HEK293 (cell line): ENCODE measurements around the gene CCDC51.

ENCODE experiments used
- CTCF ChIA-PET: fragments of 350-600 bp; formaldehyde crosslinking; extraction: SDS; loops from one replicate; lab custom pipeline; 2021; ENCODE audit warnings: antibody characterized with exemption; lab: Yijun Ruan, JAX
- POLR2A ChIA-PET: fragments of 300-600 bp; formaldehyde crosslinking; extraction: SDS; loops from one replicate; lab custom pipeline; 2020; ENCODE audit warnings: antibody characterized with exemption, inconsistent platforms; lab: Yijun Ruan, JAX
- H3K27ac ChIP-seq: fragments of 200-500 bp; sonication (Bioruptor generic); 2 replicates; pipeline ENCODE4 v1.5.1; 2014; ENCODE audit warnings: low read depth, low read length, control low read depth, inconsistent platforms; ENCODE audit errors: extremely low read depth
- H3K36me3 ChIP-seq, 2 experiments: fragments of 200-500 bp in 1 of 2; sonication (Bioruptor generic) in 1 of 2; 1 replicate in 1 of 2; 2 replicates in 1 of 2; pipeline ENCODE4 v1.5.1; 2014 to 2017; ENCODE audit warnings: inconsistent platforms in 2 of 2, low read length in 2 of 2; ENCODE audit not compliant: control insufficient read depth in 2 of 2, insufficient read depth in 1 of 2
- H3K4me1 ChIP-seq: fragments of 200-500 bp; sonication (Bioruptor generic); 2 replicates; pipeline ENCODE4 v1.5.1; 2014; ENCODE audit warnings: mild to moderate bottlenecking, low read length, inconsistent platforms; ENCODE audit not compliant: control insufficient read depth, insufficient read depth
- H3K4me3 ChIP-seq: 2 replicates; pipeline ENCODE4 v1.5.1; 2011; ENCODE audit warnings: low read depth, mild to moderate bottlenecking, control low read depth, low read length, moderate library complexity
- H3K9me3 ChIP-seq: fragments of 200-500 bp; sonication (Bioruptor generic); 2 replicates; pipeline ENCODE4 v1.5.1; 2014; ENCODE audit warnings: low read depth, low read length, inconsistent platforms; ENCODE audit not compliant: control insufficient read depth, insufficient read depth
- GLI4 ChIP-seq: fragments of 450-650 bp; formaldehyde crosslinking; IDR thresholded peaks from 2 replicates; pipeline ENCODE4 v1.5.1; 2016; ENCODE audit warnings: missing biosample characterization, missing genetic modification characterization
- KLF7 ChIP-seq: fragments of 450-650 bp; formaldehyde crosslinking; IDR thresholded peaks from 2 replicates; pipeline ENCODE4 v1.5.1; 2016; ENCODE audit warnings: missing biosample characterization, missing genetic modification characterization, borderline replicate concordance
- KLF8 ChIP-seq: fragments of 450-650 bp; formaldehyde crosslinking; IDR thresholded peaks from 2 replicates; pipeline ENCODE4 v1.5.1; 2016; ENCODE audit warnings: missing biosample characterization, missing genetic modification characterization
- MYNN ChIP-seq: fragments of 450-650 bp; formaldehyde crosslinking; IDR thresholded peaks from 2 replicates; pipeline ENCODE4 v1.5.1; 2016; ENCODE audit warnings: missing biosample characterization, missing genetic modification characterization, borderline replicate concordance
- OVOL3 ChIP-seq: fragments of 450-650 bp; formaldehyde crosslinking; IDR thresholded peaks from 2 replicates; pipeline ENCODE4 v1.5.1; 2016; ENCODE audit warnings: missing biosample characterization, missing genetic modification characterization
- PRDM2 ChIP-seq: fragments of 450-650 bp; formaldehyde crosslinking; IDR thresholded peaks from 2 replicates; pipeline ENCODE4 v1.5.1; 2016; ENCODE audit warnings: missing biosample characterization, missing genetic modification characterization, borderline replicate concordance
- REPIN1 ChIP-seq: fragments of 450-650 bp; formaldehyde crosslinking; IDR thresholded peaks from 2 replicates; pipeline ENCODE4 v1.5.1; 2017; ENCODE audit warnings: missing biosample characterization, missing genetic modification characterization, low read depth
- SP3 ChIP-seq: fragments of 450-650 bp; formaldehyde crosslinking; IDR thresholded peaks from 2 replicates; pipeline ENCODE4 v1.5.1; 2016; ENCODE audit warnings: missing biosample characterization, missing genetic modification characterization
- ZBTB21 ChIP-seq: fragments of 450-650 bp; formaldehyde crosslinking; IDR thresholded peaks from 2 replicates; pipeline ENCODE4 v1.5.1; 2017; ENCODE audit warnings: missing biosample characterization, missing genetic modification characterization
- ZBTB26 ChIP-seq: fragments of 450-650 bp; formaldehyde crosslinking; optimal IDR thresholded peaks from 2 replicates; pipeline ENCODE3; 2016; ENCODE audit warnings: missing biosample characterization, mild to moderate bottlenecking, missing genetic modification characterization
- ZFP37 ChIP-seq: fragments of 450-650 bp; formaldehyde crosslinking; IDR thresholded peaks from 2 replicates; pipeline ENCODE4 v1.5.1; 2016; ENCODE audit warnings: missing biosample characterization, missing genetic modification characterization
- ZFP69B ChIP-seq: fragments of 450-650 bp; formaldehyde crosslinking; IDR thresholded peaks from 2 replicates; pipeline ENCODE4 v1.5.1; 2016; ENCODE audit warnings: missing biosample characterization, missing genetic modification characterization
- ZNF24 ChIP-seq: fragments of 450-650 bp; formaldehyde crosslinking; IDR thresholded peaks from 2 replicates; pipeline ENCODE4 v1.5.1; 2016; ENCODE audit warnings: missing biosample characterization, missing genetic modification characterization
- ZNF341 ChIP-seq: fragments of 450-650 bp; formaldehyde crosslinking; IDR thresholded peaks from 2 replicates; pipeline ENCODE4; 2016; ENCODE audit warnings: low read depth, missing biosample characterization, missing genetic modification characterization
- ZNF830 ChIP-seq: fragments of 450-650 bp; IDR thresholded peaks from 2 replicates; pipeline ENCODE4 v1.5.0; 2018; ENCODE audit warnings: missing biosample characterization, missing genetic modification characterization, low read depth, mild to moderate bottlenecking, moderate library complexity
- TF ChIP-seq, protein P1 (sequence below): fragments of 450-650 bp; formaldehyde crosslinking; IDR thresholded peaks from 2 replicates; pipeline ENCODE4 v1.5.1; 2017; ENCODE audit warnings: missing biosample characterization, missing genetic modification characterization

The CCDC51 gene

DNA sequence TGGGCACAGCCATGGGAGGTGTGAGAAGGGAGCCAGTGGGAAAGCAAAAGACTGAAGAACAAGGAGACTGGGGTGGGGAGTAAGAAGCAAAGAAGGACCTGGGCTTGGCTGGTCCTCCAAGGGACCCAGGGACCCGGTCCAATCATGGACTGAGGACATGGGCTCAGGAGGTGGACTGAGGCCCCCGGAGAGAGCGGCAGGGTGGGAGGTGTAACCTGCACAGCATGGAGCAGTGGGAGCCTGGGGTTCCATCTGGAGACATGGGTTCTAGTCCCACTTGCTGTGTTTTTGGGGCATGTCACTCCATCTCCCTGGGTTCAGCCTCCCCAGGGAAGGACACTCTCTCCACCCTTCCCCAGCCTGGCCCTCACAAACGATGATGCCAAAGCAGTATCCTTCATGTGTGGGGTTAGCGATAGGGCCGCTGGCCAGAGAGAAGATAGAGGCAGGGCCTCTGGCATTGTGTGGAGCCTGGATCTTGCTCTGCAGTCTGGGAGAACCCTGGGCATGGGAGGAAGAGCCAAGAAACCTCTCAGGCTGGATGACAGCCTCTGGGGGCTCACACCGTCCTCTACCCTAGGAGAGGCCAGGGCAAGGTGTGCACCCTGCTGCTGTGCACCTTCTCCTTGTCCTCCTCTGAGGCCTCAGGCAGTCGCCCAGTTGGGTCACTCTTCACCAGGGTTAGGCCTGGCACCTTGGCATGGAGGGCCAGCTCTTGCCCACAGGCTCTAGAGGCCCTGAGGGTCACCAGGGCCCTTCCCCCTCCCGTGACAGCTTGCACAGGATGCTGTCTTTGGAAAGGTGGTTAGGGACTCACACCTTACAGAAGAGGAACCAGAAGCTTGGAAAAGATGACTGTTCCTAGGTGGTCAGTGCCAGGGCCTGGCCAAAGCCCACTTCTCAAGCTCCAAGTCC lies 41.9 kb downstream of the CCDC51 start:
- H3K9me3 ChIP-seq, result no peaks in the 10 kb centered on the region
- H3K36me3 ChIP-seq, result no peaks in the 10 kb centered on the region
- TF ChIP-seq KLF8 (tag by site-specific recombination) (no peak), ZBTB21 (tag by site-specific recombination) (no peak), PRDM2 (tag by site-specific recombination) (no peak), OVOL3 (tag by site-specific recombination) (no peak), ZNF24 (tag by site-specific recombination) (no peak), ZFP37 (tag by site-specific recombination) (no peak), ZBTB26 (tag by site-specific recombination) (no peak), ZNF341 (tag by site-specific recombination) (no peak), KLF7 (tag by site-specific recombination) (no peak)
- TF ChIP-seq, protein P1, sequence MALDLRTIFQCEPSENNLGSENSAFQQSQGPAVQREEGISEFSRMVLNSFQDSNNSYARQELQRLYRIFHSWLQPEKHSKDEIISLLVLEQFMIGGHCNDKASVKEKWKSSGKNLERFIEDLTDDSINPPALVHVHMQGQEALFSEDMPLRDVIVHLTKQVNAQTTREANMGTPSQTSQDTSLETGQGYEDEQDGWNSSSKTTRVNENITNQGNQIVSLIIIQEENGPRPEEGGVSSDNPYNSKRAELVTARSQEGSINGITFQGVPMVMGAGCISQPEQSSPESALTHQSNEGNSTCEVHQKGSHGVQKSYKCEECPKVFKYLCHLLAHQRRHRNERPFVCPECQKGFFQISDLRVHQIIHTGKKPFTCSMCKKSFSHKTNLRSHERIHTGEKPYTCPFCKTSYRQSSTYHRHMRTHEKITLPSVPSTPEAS, result no peak
- H3K4me3 ChIP-seq, result no peak overlapping the region
- no peak overlapping the region for H3K27ac ChIP-seq
- CTCF ChIA-PET, result interaction anchor here (0.5 to 7.2 kb wide), 2 partner anchors 37 to 130 kb away, joined by 3 to 238 read pairs; no protein-coding TSS in a partner anchor
- H3K4me1 ChIP-seq, result no peaks in the 10 kb centered on the region
- POLR2A ChIA-PET, result no interaction called here

GRCh38 chr3:48395714-48396113 lies 44.2 kb downstream of the CCDC51 start:
- no peaks in the 10 kb centered on the region for H3K36me3 ChIP-seq
- no peaks in the 10 kb centered on the region for H3K4me1 ChIP-seq
- ChIA-PET POLR2A (interaction anchor here (0.7 kb wide), 1 partner anchor 590 kb away, joined by 9 read pairs; no protein-coding TSS in a partner anchor), CTCF (interaction anchor here (0.6 to 2.3 kb wide), 3 partner anchors 11 to 103 kb away, joined by 3 to 11 read pairs (median 3); no protein-coding TSS in a partner anchor)
- H3K4me3 ChIP-seq, result no peak overlapping the region
- no peak for TF ChIP-seq ZNF830 (tag by site-specific recombination)
- no peak for TF ChIP-seq SP3
- no peak for TF ChIP-seq MYNN (tag by site-specific recombination)
- TF ChIP-seq GLI4 (tag by site-specific recombination), result no peak
- TF ChIP-seq REPIN1, result no peak
- no peak for TF ChIP-seq ZFP69B (tag by site-specific recombination)
- no peaks in the 10 kb centered on the region for H3K9me3 ChIP-seq
- H3K27ac ChIP-seq, result no peak overlapping the region
